NT2/D1 (cell line): ENCODE results near the gene TRPC4.

Source experiments
- SUZ12 ChIP-seq: IDR thresholded peaks from 2 replicates; pipeline ENCODE4 v1.6.1; 2011; ENCODE audit not compliant: insufficient read length, insufficient read depth; ENCODE audit errors: extremely low read depth
- ZNF274 ChIP-seq: IDR thresholded peaks from 2 replicates; pipeline ENCODE4 v1.6.1; 2011; ENCODE audit warnings: mild to moderate bottlenecking, low read depth, low read length

- TF ChIP-seq SUZ12 (no peak), ZNF274 (no peak)
These were observed 168.3 kb downstream of the TRPC4 start for GRCh38 chr13:37701306-37701705.
